Measurements from ENCODE around the gene PURA. TPM values are rescaled to one million over a fixed set of nuclear protein-coding genes. Genes with fewer than 3 reads are reported as not detected.

The PURA gene
- total and polyA plus RNA-seq, 4 donors: 3.5 to 22.1 (median 11.6) TPM

GRCh38 chr5:140093866-140094265 is 20.0 kb upstream of the PURA start:
- WGBS, 2 donors: 78 to 85% methylated on average over 1 of the region's 1 CpG
- Histone ChIP-seq H3K27ac (ENCODE audit: low read depth in 1 of 2, low read length in 1 of 2) (no peak overlapping the region), H3K4me1 (ENCODE audit: control insufficient read depth in 5 of 5, insufficient read depth in 5 of 5, low read length in 5 of 5) (no peaks in the 10 kb centered on the region), H3K36me3 (ENCODE audit: control insufficient read depth in 4 of 4, insufficient read depth in 4 of 4, low read length in 4 of 4) (no peaks in the 10 kb centered on the region), H3K4me3 (no peak overlapping the region), H3K9ac (ENCODE audit: insufficient read depth in 1 of 2, low read length in 2 of 2) (no peak overlapping the region), H3K27me3 (ENCODE audit: control insufficient read depth in 3 of 3, insufficient read depth in 3 of 3, low read length in 2 of 3) (no peaks in the 10 kb centered on the region), H3K9me3 (ENCODE audit: control insufficient read depth in 4 of 4, insufficient read depth in 3 of 4, low read length in 3 of 4) (peaks cover 0 to 6% (median 3%) of the 10 kb centered on the region in 4 donors)
- TF ChIP-seq CTCF (IDR thresholded peaks at IDR 0.05; ENCODE audit: control extremely low read depth, extremely low read depth): no peak
- no peak for DNase-seq
- no peak for ATAC-seq (ENCODE audit: insufficient read depth, low FRiP score)

GRCh38 chr5:140094889-140095288 is 19.0 kb upstream of the PURA start:
- ATAC-seq (ENCODE audit: insufficient read depth, low FRiP score) (no peak), DNase-seq (no peak)
- Histone ChIP-seq H3K36me3 (ENCODE audit: control insufficient read depth in 4 of 4, insufficient read depth in 4 of 4, low read length in 4 of 4) (no peaks in the 10 kb centered on the region), H3K9me3 (ENCODE audit: control insufficient read depth in 4 of 4, insufficient read depth in 3 of 4, low read length in 3 of 4) (peaks cover 0 to 6% (median 3%) of the 10 kb centered on the region in 4 donors), H3K4me3 (no peak overlapping the region), H3K4me1 (ENCODE audit: control insufficient read depth in 5 of 5, insufficient read depth in 5 of 5, low read length in 5 of 5) (no peaks in the 10 kb centered on the region), H3K27ac (ENCODE audit: low read depth in 1 of 2, low read length in 1 of 2) (no peak overlapping the region), H3K27me3 (ENCODE audit: control insufficient read depth in 3 of 3, insufficient read depth in 3 of 3, low read length in 2 of 3) (no peaks in the 10 kb centered on the region), H3K9ac (ENCODE audit: insufficient read depth in 1 of 2, low read length in 2 of 2) (no peak overlapping the region)
- TF ChIP-seq CTCF (IDR thresholded peaks at IDR 0.05; ENCODE audit: control extremely low read depth, extremely low read depth): no peak

- Histone ChIP-seq H3K27me3 (ENCODE audit: control insufficient read depth in 3 of 3, insufficient read depth in 3 of 3, low read length in 2 of 3) (peaks cover 0 to 23% (median 20%) of the 10 kb centered on the region in 3 donors), H3K9me3 (ENCODE audit: control insufficient read depth in 4 of 4, insufficient read depth in 3 of 4, low read length in 3 of 4) (no peaks in the 10 kb centered on the region), H3K27ac (ENCODE audit: low read depth in 1 of 2, low read length in 1 of 2) (no peak overlapping the region), H3K36me3 (ENCODE audit: control insufficient read depth in 4 of 4, insufficient read depth in 4 of 4, low read length in 4 of 4) (no peaks in the 10 kb centered on the region), H3K9ac (ENCODE audit: insufficient read depth in 1 of 2, low read length in 2 of 2) (no peak overlapping the region), H3K4me3 (no peak overlapping the region), H3K4me1 (ENCODE audit: control insufficient read depth in 5 of 5, insufficient read depth in 5 of 5, low read length in 5 of 5) (no peaks in the 10 kb centered on the region)
- 88 to 96% methylated on average over 1 of the region's 1 CpG for WGBS, 2 donors
- DNase-seq: no peak
- no peak for ATAC-seq (ENCODE audit: insufficient read depth, low FRiP score)
- TF ChIP-seq CTCF (IDR thresholded peaks at IDR 0.05; ENCODE audit: control extremely low read depth, extremely low read depth): no peak
Measured at GRCh38 chr5:140101179-140101578, 12.7 kb upstream of the PURA start.

- peaks cover 0 to 23% (median 21%) of the 10 kb centered on the region in 3 donors for H3K27me3 ChIP-seq (ENCODE audit: control insufficient read depth in 3 of 3, insufficient read depth in 3 of 3, low read length in 2 of 3)
- no peak for DNase-seq
- H3K9ac ChIP-seq (ENCODE audit: insufficient read depth in 1 of 2, low read length in 2 of 2): no peak overlapping the region
- ATAC-seq (ENCODE audit: insufficient read depth, low FRiP score): no peak
- peaks cover 0 to 12% (median 0%) of the 10 kb centered on the region in 5 donors for H3K4me1 ChIP-seq (ENCODE audit: control insufficient read depth in 5 of 5, insufficient read depth in 5 of 5, low read length in 5 of 5)
- no peak for TF ChIP-seq CTCF (IDR thresholded peaks at IDR 0.05; ENCODE audit: control extremely low read depth, extremely low read depth)
- no peaks in the 10 kb centered on the region for H3K9me3 ChIP-seq (ENCODE audit: control insufficient read depth in 4 of 4, insufficient read depth in 3 of 4, low read length in 3 of 4)
- H3K4me3 ChIP-seq: no peak overlapping the region
- no peak overlapping the region for H3K27ac ChIP-seq (ENCODE audit: low read depth in 1 of 2, low read length in 1 of 2)
- 42 to 74% methylated on average over 1 of the region's 1 CpG for WGBS, 2 donors
- no peaks in the 10 kb centered on the region for H3K36me3 ChIP-seq (ENCODE audit: control insufficient read depth in 4 of 4, insufficient read depth in 4 of 4, low read length in 4 of 4)
Measured at GRCh38 chr5:140103154-140103553, 10.8 kb upstream of the PURA start.
